ENCODE data around the gene CHODL.

The CHODL gene

GRCh38 chr21:18253799-18254198, 9.2 kb downstream of the CHODL start:
- Mint-ChIP-seq H3K36me3 (no peaks in the 10 kb centered on the region), H3K4me1 (no peaks in the 10 kb centered on the region), H3K27me3 (no peaks in the 10 kb centered on the region), H3K9me3 (no peaks in the 10 kb centered on the region), H3K27ac (no peak overlapping the region), H3K4me3 (no peak overlapping the region)
- DNase-seq (ENCODE audit: low spot score in 2 of 2) (no peak), ATAC-seq (ENCODE audit: low read depth) (no peak)

- DNase-seq (ENCODE audit: low spot score in 2 of 2) (no peak), ATAC-seq (ENCODE audit: low read depth) (no peak)
- Mint-ChIP-seq H3K4me1 (no peaks in the 10 kb centered on the region), H3K4me3 (no peak overlapping the region), H3K27ac (no peak overlapping the region), H3K27me3 (no peaks in the 10 kb centered on the region), H3K9me3 (peaks cover 4% of the 10 kb centered on the region), H3K36me3 (no peaks in the 10 kb centered on the region)
These were observed 21.3 kb downstream of the CHODL start for GRCh38 chr21:18265944-18266343.

- no peaks in the 10 kb centered on the region for H3K36me3 Mint-ChIP-seq
- no peaks in the 10 kb centered on the region for H3K27me3 Mint-ChIP-seq
- H3K4me3 Mint-ChIP-seq = no peak overlapping the region
- H3K9me3 Mint-ChIP-seq = peaks cover 4% of the 10 kb centered on the region
- H3K27ac Mint-ChIP-seq = no peak overlapping the region
- H3K4me1 Mint-ChIP-seq = no peaks in the 10 kb centered on the region
- ATAC-seq (ENCODE audit: low read depth) (no peak), DNase-seq (ENCODE audit: low spot score in 2 of 2) (no peak)
These were observed 22.9 kb downstream of the CHODL start for GRCh38 chr21:18267496-18267895.

GRCh38 chr21:18268906-18269305, 24.3 kb downstream of the CHODL start:
- no peak for DNase-seq (ENCODE audit: low spot score in 2 of 2)
- Mint-ChIP-seq H3K36me3 (no peaks in the 10 kb centered on the region), H3K27me3 (no peaks in the 10 kb centered on the region), H3K4me1 (no peaks in the 10 kb centered on the region), H3K4me3 (no peak overlapping the region), H3K27ac (no peak overlapping the region), H3K9me3 (peaks cover 4% of the 10 kb centered on the region)
- no peak for ATAC-seq (ENCODE audit: low read depth)

- no peaks in the 10 kb centered on the region for H3K36me3 Mint-ChIP-seq
- ATAC-seq (ENCODE audit: low read depth) = no peak
- no peak overlapping the region for H3K4me3 Mint-ChIP-seq
- H3K4me1 Mint-ChIP-seq = no peaks in the 10 kb centered on the region
- DNase-seq (ENCODE audit: low spot score in 2 of 2) = no peak
- no peak overlapping the region for H3K27ac Mint-ChIP-seq
- H3K27me3 Mint-ChIP-seq = no peaks in the 10 kb centered on the region
- H3K9me3 Mint-ChIP-seq = peaks cover 4% of the 10 kb centered on the region
These were observed 25.2 kb downstream of the CHODL start for GRCh38 chr21:18269856-18270255.

GRCh38 chr21:18273400-18273799, 28.8 kb downstream of the CHODL start:
- H3K36me3 Mint-ChIP-seq = no peaks in the 10 kb centered on the region
- no peak for ATAC-seq (ENCODE audit: low read depth)
- no peaks in the 10 kb centered on the region for H3K27me3 Mint-ChIP-seq

GRCh38 chr21:18274370-18274769, 29.7 kb downstream of the CHODL start:
- H3K9me3 Mint-ChIP-seq = no peaks in the 10 kb centered on the region
- no peak overlapping the region for H3K4me3 Mint-ChIP-seq
- no peak for ATAC-seq (ENCODE audit: low read depth)
- no peak overlapping the region for H3K27ac Mint-ChIP-seq
- H3K4me1 Mint-ChIP-seq = no peaks in the 10 kb centered on the region
- H3K36me3 Mint-ChIP-seq = no peaks in the 10 kb centered on the region
- no peak for DNase-seq (ENCODE audit: low spot score in 2 of 2)
- no peaks in the 10 kb centered on the region for H3K27me3 Mint-ChIP-seq

More at GRCh38 chr21:18273400-18273799, 28.8 kb downstream of the CHODL start:
- Mint-ChIP-seq H3K27ac (no peak overlapping the region), H3K4me1 (no peaks in the 10 kb centered on the region), H3K9me3 (peaks cover 4% of the 10 kb centered on the region), H3K4me3 (no peak overlapping the region)
- DNase-seq (ENCODE audit: low spot score in 2 of 2) = no peak

GRCh38 chr21:18275781-18276180, 31.1 kb downstream of the CHODL start:
- Mint-ChIP-seq H3K27me3 (peaks cover 1% of the 10 kb centered on the region), H3K36me3 (no peaks in the 10 kb centered on the region), H3K4me1 (no peaks in the 10 kb centered on the region), H3K27ac (no peak overlapping the region), H3K4me3 (no peak overlapping the region), H3K9me3 (no peaks in the 10 kb centered on the region)
- DNase-seq (ENCODE audit: low spot score in 2 of 2) (no peak), ATAC-seq (ENCODE audit: low read depth) (no peak)

- Mint-ChIP-seq H3K27me3 (peaks cover 1% of the 10 kb centered on the region), H3K4me1 (no peaks in the 10 kb centered on the region)
- no peak for ATAC-seq (ENCODE audit: low read depth)
These were observed 40.7 kb downstream of the CHODL start for GRCh38 chr21:18285379-18285778.

GRCh38 chr21:18289876-18290275, 45.2 kb downstream of the CHODL start:
- H3K27ac Mint-ChIP-seq = no peak overlapping the region
- H3K9me3 Mint-ChIP-seq = peaks cover 2% of the 10 kb centered on the region
- no peaks in the 10 kb centered on the region for H3K4me1 Mint-ChIP-seq
- no peaks in the 10 kb centered on the region for H3K36me3 Mint-ChIP-seq
- no peaks in the 10 kb centered on the region for H3K27me3 Mint-ChIP-seq
- DNase-seq (ENCODE audit: low spot score in 2 of 2) = no peak
- H3K4me3 Mint-ChIP-seq = no peak overlapping the region
- ATAC-seq (ENCODE audit: low read depth) = no peak

More at GRCh38 chr21:18285379-18285778, 40.7 kb downstream of the CHODL start:
- no peak for DNase-seq (ENCODE audit: low spot score in 2 of 2)
- no peak overlapping the region for H3K27ac Mint-ChIP-seq
- no peak overlapping the region for H3K4me3 Mint-ChIP-seq
- H3K36me3 Mint-ChIP-seq = no peaks in the 10 kb centered on the region
- peaks cover 2% of the 10 kb centered on the region for H3K9me3 Mint-ChIP-seq

GRCh38 chr21:18294100-18294499, 49.5 kb downstream of the CHODL start:
- H3K27ac Mint-ChIP-seq = no peak overlapping the region
- no peak overlapping the region for H3K4me3 Mint-ChIP-seq
- H3K36me3 Mint-ChIP-seq = no peaks in the 10 kb centered on the region
- no peaks in the 10 kb centered on the region for H3K4me1 Mint-ChIP-seq
- DNase-seq (ENCODE audit: low spot score in 2 of 2) (no peak), ATAC-seq (ENCODE audit: low read depth) (no peak)
- no peaks in the 10 kb centered on the region for H3K9me3 Mint-ChIP-seq
- H3K27me3 Mint-ChIP-seq = no peaks in the 10 kb centered on the region

GRCh38 chr21:18298228-18298627, 53.6 kb downstream of the CHODL start:
- H3K36me3 Mint-ChIP-seq = no peaks in the 10 kb centered on the region
- no peaks in the 10 kb centered on the region for H3K4me1 Mint-ChIP-seq
- H3K27ac Mint-ChIP-seq = no peak overlapping the region
- no peak overlapping the region for H3K4me3 Mint-ChIP-seq
- H3K27me3 Mint-ChIP-seq = no peaks in the 10 kb centered on the region
- DNase-seq (ENCODE audit: low spot score in 2 of 2) (no peak), ATAC-seq (ENCODE audit: low read depth) (no peak)
- no peaks in the 10 kb centered on the region for H3K9me3 Mint-ChIP-seq
